GM18499 (cell line): ENCODE measurements around the gene SERPINI1.
A peak's percentile ranks its signal among the peaks of the same experiment; 100 is the strongest.
"Not testable (repeated sequence)": the region's sequence is repeated elsewhere in the genome, so short reads cannot be mapped to it uniquely, and the experiment has no call there.

ENCODE experiments used
- ATAC-seq: cut with Tn5 transposase; IDR thresholded peaks from one replicate; pipeline ENCODE4 v1.9.1; 2021; ENCODE audit warnings: moderate number of reproducible peaks; ENCODE audit not compliant: insufficient read depth, unreplicated experiment

The SERPINI1 gene

GRCh38 chr3:167780214-167780883 lies 44.8 kb downstream of the SERPINI1 start:
- ATAC-seq, result no peak

- no peak for ATAC-seq
Measured at GRCh38 chr3:167783781-167784180, 48.3 kb downstream of the SERPINI1 start.

- no peak for ATAC-seq
Measured at GRCh38 chr3:167785790-167786189, 50.3 kb downstream of the SERPINI1 start.

- no peak for ATAC-seq
Measured at GRCh38 chr3:167787440-167787839, 51.9 kb downstream of the SERPINI1 start.

GRCh38 chr3:167798443-167798842 lies 62.9 kb downstream of the SERPINI1 start:
- ATAC-seq, result peak; percentile 93

- ATAC-seq, result no peak
Measured at GRCh38 chr3:167808910-167809309, 73.4 kb downstream of the SERPINI1 start.

- no peak for ATAC-seq
Measured at GRCh38 chr3:167810236-167810635, 74.7 kb downstream of the SERPINI1 start.

GRCh38 chr3:167811031-167811430 lies 75.5 kb downstream of the SERPINI1 start:
- no peak for ATAC-seq

- no peak for ATAC-seq
Measured at GRCh38 chr3:167813169-167814123, 77.9 kb downstream of the SERPINI1 start.

- ATAC-seq, result no peak
Measured at GRCh38 chr3:167814441-167814951, 79.0 kb downstream of the SERPINI1 start.

GRCh38 chr3:167816953-167817352 lies 81.4 kb downstream of the SERPINI1 start:
- ATAC-seq, result no peak

GRCh38 chr3:167820102-167820865 lies 84.8 kb downstream of the SERPINI1 start:
- ATAC-seq, result no peak

- no peak for ATAC-seq
Measured at GRCh38 chr3:167821248-167821805, 85.8 kb downstream of the SERPINI1 start.

- ATAC-seq, result no peak
Measured at GRCh38 chr3:167823738-167824137, 88.2 kb downstream of the SERPINI1 start.

GRCh38 chr3:167827588-167827987 lies 92.1 kb downstream of the SERPINI1 start:
- not testable (repeated sequence) for ATAC-seq

- no peak for ATAC-seq
Measured at GRCh38 chr3:167829071-167829470, 93.5 kb downstream of the SERPINI1 start.

- ATAC-seq, result no peak
Measured at GRCh38 chr3:167830007-167830406, 94.5 kb downstream of the SERPINI1 start.

- no peak for ATAC-seq
Measured at GRCh38 chr3:167835359-167835758, 99.8 kb downstream of the SERPINI1 start.

GRCh38 chr3:167835953-167836352 lies 100.4 kb downstream of the SERPINI1 start:
- ATAC-seq, result no peak

- ATAC-seq, result no peak
Measured at GRCh38 chr3:167837466-167837865, 101.9 kb downstream of the SERPINI1 start.
